Measurements from ENCODE around the gene ADGRD1. TPM values are rescaled to one million over a fixed set of nuclear protein-coding genes. Genes with fewer than 3 reads are reported as not detected.

ADGRD1 gene
- total RNA-seq, 3 donors from 2014 or later, result 11.6 to 47.5 (median 18.7) TPM

DNA sequence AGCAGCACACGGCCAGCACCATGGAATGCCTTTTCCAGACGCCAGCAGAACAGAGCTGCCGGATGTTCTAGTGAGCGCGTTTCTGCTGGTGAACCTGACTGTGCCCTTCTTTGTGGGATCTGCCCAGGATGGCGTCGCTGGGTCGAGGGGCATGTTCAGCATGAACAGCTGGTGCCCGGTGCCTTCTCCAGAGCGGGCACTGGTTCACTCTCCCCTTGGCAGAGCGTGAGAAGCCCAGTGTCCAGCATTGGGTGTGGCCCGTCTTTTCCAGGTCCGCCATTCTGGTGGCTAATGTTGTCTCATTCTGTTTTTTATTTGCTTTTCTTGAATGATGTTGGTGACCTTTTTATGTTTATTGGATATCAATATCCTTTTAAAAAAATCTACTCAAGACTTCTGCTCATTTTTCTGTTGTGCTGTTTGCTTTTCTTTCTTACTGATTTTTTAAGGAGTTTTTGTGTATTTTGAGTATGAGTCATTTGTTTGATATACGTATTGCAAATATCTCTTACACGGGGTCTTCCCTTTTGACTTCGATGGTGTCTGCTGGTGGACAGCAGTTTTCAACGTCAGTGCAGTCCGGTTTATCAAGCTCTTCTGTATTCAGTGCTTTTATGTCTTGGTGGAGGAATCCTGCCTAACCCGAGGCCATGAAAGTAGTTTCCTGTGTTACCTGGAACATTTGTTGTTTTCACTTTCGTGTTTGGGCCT lies 74.3 kb downstream of the ADGRD1 start:
- intact Hi-C loops (cut with DNase I; ENCODE audit: low total_unique reads), result no loop called here
- Histone ChIP-seq H3K27ac (no peak overlapping the region), H3K27me3 (no peaks in the 10 kb centered on the region), H3K9me3 (no peaks in the 10 kb centered on the region), H3K36me3 (no peaks in the 10 kb centered on the region), H3K4me3 (no peak overlapping the region), H3K4me1 (no peaks in the 10 kb centered on the region)
- TF ChIP-seq, protein P1, sequence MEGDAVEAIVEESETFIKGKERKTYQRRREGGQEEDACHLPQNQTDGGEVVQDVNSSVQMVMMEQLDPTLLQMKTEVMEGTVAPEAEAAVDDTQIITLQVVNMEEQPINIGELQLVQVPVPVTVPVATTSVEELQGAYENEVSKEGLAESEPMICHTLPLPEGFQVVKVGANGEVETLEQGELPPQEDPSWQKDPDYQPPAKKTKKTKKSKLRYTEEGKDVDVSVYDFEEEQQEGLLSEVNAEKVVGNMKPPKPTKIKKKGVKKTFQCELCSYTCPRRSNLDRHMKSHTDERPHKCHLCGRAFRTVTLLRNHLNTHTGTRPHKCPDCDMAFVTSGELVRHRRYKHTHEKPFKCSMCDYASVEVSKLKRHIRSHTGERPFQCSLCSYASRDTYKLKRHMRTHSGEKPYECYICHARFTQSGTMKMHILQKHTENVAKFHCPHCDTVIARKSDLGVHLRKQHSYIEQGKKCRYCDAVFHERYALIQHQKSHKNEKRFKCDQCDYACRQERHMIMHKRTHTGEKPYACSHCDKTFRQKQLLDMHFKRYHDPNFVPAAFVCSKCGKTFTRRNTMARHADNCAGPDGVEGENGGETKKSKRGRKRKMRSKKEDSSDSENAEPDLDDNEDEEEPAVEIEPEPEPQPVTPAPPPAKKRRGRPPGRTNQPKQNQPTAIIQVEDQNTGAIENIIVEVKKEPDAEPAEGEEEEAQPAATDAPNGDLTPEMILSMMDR (IDR thresholded peaks at IDR 0.05), result no peak
- no peak for DNase-seq (ENCODE audit: low spot score in 2 of 2)

DNA sequence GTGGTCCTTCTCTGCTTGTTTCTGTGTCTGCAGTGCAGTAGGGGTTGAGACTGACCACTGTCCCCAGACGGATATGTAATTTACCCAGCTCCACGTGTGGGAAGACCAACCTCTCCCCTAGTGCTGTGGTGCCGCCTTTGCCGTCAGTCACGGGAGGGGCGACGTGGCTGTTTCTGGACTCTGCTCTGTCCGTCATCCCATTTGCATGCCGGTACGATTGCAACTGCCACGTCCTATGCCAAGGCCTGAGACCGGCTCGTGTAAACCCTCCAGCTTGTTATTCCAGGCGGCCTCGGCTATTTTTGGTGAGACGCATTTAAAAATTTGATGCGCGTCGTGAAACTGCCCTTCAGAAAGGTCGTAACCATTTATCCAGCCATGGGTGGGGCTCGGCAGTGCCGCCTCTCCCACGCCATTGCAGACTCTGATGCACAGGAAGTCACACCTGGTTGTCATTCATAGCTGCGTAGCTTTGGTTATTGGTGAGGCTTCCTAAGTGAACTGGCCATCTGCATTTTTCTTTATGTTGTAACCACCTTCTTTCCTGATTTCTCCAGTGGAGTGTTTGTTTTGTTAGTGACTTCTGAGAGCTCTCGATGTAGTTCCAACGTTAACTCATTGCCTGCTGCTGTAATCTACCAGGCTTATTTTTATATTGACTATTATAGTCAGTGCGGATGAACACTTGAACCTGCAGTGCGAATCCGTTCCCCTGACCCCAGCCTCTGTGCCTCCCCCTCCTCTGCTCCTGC lies 75.1 kb downstream of the ADGRD1 start:
- TF ChIP-seq POLR2A (IDR thresholded peaks at IDR 0.05) (no peak), POLR2AphosphoS5 (IDR thresholded peaks at IDR 0.05) (no peak)
- TF ChIP-seq, protein P1 (IDR thresholded peaks at IDR 0.05), result no peak
- Histone ChIP-seq H3K27me3 (no peaks in the 10 kb centered on the region), H3K9me3 (no peaks in the 10 kb centered on the region), H3K4me1 (no peaks in the 10 kb centered on the region), H3K4me3 (no peak overlapping the region), H3K36me3 (no peaks in the 10 kb centered on the region), H3K27ac (no peak overlapping the region)
- DNase-seq (ENCODE audit: low spot score in 2 of 2), result no peak
- intact Hi-C loops (cut with DNase I; ENCODE audit: low total_unique reads), result no loop called here

DNA sequence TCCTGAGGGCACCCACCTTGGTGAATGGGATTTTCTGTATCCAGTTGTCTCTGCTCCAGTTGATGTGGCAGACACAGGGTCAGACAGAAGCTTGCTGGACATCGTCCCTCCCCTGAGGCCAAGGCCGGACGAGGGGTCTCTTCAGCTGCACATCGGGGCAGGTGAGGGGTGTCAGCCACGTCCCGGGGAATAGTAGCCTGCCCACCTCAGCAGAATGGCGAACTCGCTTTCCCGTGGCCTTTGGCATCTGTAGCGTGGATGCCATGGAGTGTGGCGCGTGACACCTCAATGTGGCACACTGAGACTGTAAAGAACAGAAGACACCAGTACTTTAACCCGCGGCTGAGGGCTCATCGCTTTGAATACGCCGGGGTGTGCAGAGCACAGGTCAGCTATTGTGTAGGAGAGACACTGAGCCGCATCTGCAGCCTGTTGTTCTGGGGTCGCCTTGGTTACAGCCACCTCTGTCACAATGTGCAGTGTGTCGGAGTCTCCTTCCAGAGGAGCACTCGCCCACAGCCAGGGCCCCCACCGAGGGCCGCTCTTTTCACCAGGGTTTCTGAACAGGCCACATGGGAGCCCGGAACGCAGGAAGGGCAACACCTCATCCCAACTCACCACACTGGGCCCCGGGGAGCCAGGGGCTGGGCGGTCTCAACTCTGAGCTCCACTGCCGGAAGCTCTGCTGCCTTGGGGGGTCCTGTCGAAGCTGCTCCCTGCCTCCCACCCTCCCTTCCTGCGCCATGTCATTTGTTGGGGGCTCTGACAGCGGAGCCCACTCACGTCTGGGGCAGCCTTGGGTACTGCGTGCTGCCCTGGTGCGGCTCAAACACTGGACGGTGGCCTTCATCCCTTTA lies 77.0 kb downstream of the ADGRD1 start:
- Histone ChIP-seq H3K27me3 (no peaks in the 10 kb centered on the region), H3K4me3 (no peak overlapping the region), H3K27ac (no peak overlapping the region), H3K36me3 (no peaks in the 10 kb centered on the region), H3K4me1 (no peaks in the 10 kb centered on the region), H3K9me3 (no peaks in the 10 kb centered on the region)
- intact Hi-C loops (cut with DNase I; ENCODE audit: low total_unique reads), result no loop called here
- no peak for TF ChIP-seq POLR2AphosphoS5 (IDR thresholded peaks at IDR 0.05)
- TF ChIP-seq POLR2A (IDR thresholded peaks at IDR 0.05), result no peak
- TF ChIP-seq, protein P1 (IDR thresholded peaks at IDR 0.05), result no peak
- no peak for DNase-seq (ENCODE audit: low spot score in 2 of 2)

DNA sequence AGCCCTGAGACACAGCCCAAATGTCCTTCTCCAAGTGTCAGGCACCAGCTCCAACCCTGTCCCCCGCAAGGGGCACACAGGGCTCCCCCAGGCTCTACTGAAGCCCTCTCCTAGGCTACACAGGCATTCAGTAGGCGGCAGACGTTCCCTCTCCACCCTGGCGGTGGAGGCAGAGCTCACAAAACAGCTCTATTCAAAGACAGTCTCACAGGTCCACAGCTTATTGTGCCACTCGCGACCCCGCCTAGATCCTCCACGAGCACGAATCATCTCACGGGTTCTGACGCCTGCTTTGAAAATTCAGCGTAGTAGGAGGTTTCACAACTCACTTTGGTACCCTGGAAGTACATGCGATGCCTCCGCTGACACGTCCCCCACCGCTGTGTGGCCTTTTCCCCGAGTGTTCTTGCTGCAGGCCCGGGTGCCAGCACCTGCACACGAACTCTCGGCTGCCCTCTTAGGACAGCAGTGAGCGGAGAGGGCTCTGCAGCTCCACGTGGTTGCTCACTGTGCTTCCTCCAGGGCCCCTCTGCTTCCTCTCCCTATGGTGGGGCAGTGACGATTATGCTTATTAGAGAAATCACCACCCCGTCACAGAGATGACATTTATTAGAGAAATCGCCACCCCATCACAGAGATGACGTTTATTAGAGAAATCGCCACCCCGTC lies 78.5 kb downstream of the ADGRD1 start:
- no peak overlapping the region for H3K27ac ChIP-seq
- no peak for DNase-seq (ENCODE audit: low spot score in 2 of 2)
- H3K4me3 ChIP-seq, result no peak overlapping the region
- H3K36me3 ChIP-seq, result no peaks in the 10 kb centered on the region
- intact Hi-C loops (cut with DNase I; ENCODE audit: low total_unique reads), result no loop called here
- no peaks in the 10 kb centered on the region for H3K4me1 ChIP-seq
- H3K27me3 ChIP-seq, result no peaks in the 10 kb centered on the region
- H3K9me3 ChIP-seq, result no peaks in the 10 kb centered on the region
- no peak for TF ChIP-seq POLR2A (IDR thresholded peaks at IDR 0.05)
- TF ChIP-seq, protein P1 (IDR thresholded peaks at IDR 0.05), result no peak
- TF ChIP-seq POLR2AphosphoS5 (IDR thresholded peaks at IDR 0.05), result no peak

All from breast epithelium (tissue), 4 donors.